ENCODE measurements around the gene FMO4. TPM values are rescaled to one million over a fixed set of nuclear protein-coding genes. Genes with fewer than 3 reads are reported as not detected.
"Not testable (repeated sequence)": the region's sequence is repeated elsewhere in the genome, so short reads cannot be mapped to it uniquely, and the experiment has no call there.

FMO4 gene
- polyA plus RNA-seq, 2 donors, result 1.6 to 2.3 TPM

GRCh38 chr1:171373357-171374122 lies 59.6 kb downstream of the FMO4 start:
- H3K9me3 ChIP-seq (ENCODE audit: control insufficient read depth in 2 of 2, insufficient read depth in 1 of 2, low read depth in 1 of 2, low read length in 1 of 2); H3K4me1 ChIP-seq (ENCODE audit: control insufficient read depth in 2 of 2, insufficient read depth in 2 of 2, low read length in 1 of 2); H3K36me3 ChIP-seq (ENCODE audit: control insufficient read depth in 2 of 2, insufficient read depth in 2 of 2, low read length in 1 of 2); H3K27me3 ChIP-seq (ENCODE audit: control insufficient read depth in 1 of 2, insufficient read depth in 2 of 2, low read length in 2 of 2); H3K27ac ChIP-seq (ENCODE audit: low read depth in 2 of 2, low read length in 1 of 2); H3K4me3 ChIP-seq (ENCODE audit: low read depth in 1 of 2, low read length in 2 of 2): not testable (repeated sequence)
- 79 to 83% methylated on average over 19 to 30 of the region's 32 CpGs for WGBS, 2 donors

DNA sequence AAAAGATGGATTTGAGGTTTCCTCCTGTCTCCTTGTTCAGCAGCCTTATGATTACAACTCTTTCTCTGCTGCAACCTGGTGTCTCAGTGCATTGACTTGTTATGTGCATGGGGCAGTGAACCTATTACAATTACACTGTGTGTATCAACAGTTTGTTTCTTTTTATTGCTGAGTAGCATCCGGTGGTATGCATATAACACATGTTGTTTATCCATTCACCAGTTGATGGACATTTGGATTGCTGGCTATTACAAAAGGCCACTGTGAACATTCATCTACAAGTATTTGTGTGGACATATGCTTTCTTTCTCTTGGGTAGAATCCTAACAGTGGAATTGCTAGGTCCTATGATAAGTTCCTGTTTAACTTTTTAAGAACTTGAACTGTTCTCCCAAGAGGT lies 65.9 kb downstream of the FMO4 start:
- Histone ChIP-seq H3K36me3 (ENCODE audit: control insufficient read depth in 2 of 2, insufficient read depth in 2 of 2, low read length in 1 of 2) (no peaks in the 10 kb centered on the region), H3K27me3 (ENCODE audit: control insufficient read depth in 1 of 2, insufficient read depth in 2 of 2, low read length in 2 of 2) (no peaks in the 10 kb centered on the region), H3K9me3 (ENCODE audit: control insufficient read depth in 2 of 2, insufficient read depth in 1 of 2, low read depth in 1 of 2, low read length in 1 of 2) (peaks cover 0 to 6% of the 10 kb centered on the region in 2 donors), H3K4me1 (ENCODE audit: control insufficient read depth in 2 of 2, insufficient read depth in 2 of 2, low read length in 1 of 2) (no peaks in the 10 kb centered on the region), H3K4me3 (ENCODE audit: low read depth in 1 of 2, low read length in 2 of 2) (no peak overlapping the region), H3K27ac (ENCODE audit: low read depth in 2 of 2, low read length in 1 of 2) (no peak overlapping the region)
- 81 to 90% methylated on average over 1 of the region's 1 CpG for WGBS, 2 donors

DNA sequence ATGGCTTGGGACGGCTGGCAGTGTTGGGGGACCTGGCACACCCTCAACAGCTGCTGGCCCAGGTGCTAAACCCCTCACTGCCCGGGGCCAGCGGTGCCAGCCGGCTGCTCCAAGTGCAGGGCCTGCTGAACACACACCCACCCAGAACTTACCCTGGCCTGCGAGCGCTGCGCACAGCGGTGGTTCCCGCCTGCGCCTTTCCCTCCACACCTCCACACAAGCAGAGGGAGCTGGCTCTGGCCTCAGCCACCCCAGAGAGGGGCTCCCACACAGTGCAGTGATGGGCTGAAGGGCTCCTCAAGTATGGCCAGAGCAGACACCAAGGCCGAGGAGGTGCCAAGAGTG lies 67.9 kb downstream of the FMO4 start:
- no peak overlapping the region for H3K27ac ChIP-seq (ENCODE audit: low read depth in 2 of 2, low read length in 1 of 2)
- H3K36me3 ChIP-seq (ENCODE audit: control insufficient read depth in 2 of 2, insufficient read depth in 2 of 2, low read length in 1 of 2), result no peaks in the 10 kb centered on the region
- H3K4me1 ChIP-seq (ENCODE audit: control insufficient read depth in 2 of 2, insufficient read depth in 2 of 2, low read length in 1 of 2), result no peaks in the 10 kb centered on the region
- no peak overlapping the region for H3K4me3 ChIP-seq (ENCODE audit: low read depth in 1 of 2, low read length in 2 of 2)
- peaks cover 0 to 6% of the 10 kb centered on the region in 2 donors for H3K9me3 ChIP-seq (ENCODE audit: control insufficient read depth in 2 of 2, insufficient read depth in 1 of 2, low read depth in 1 of 2, low read length in 1 of 2)
- 94% methylated on average over 11 of the region's 11 CpGs for WGBS, 2 donors
- no peaks in the 10 kb centered on the region for H3K27me3 ChIP-seq (ENCODE audit: control insufficient read depth in 1 of 2, insufficient read depth in 2 of 2, low read length in 2 of 2)

DNA sequence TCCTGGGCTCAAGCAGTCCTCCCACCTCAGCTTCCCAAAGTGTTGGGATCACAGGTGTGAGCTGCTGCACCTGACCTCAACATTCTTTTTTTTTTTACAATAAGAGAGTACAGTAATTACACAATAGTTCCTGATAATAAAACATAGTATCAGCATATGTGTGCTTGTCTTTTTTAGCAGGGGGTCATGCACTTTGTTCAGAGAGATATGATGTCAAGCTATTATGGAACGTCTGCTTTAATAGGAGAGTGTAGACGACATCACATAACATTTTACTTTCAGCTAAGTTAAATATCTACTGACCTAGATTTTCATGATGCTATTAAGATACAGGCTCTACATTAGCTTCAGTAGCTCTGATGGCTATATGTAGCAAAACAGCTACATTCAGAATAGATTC lies 70.5 kb downstream of the FMO4 start:
- no peaks in the 10 kb centered on the region for H3K4me1 ChIP-seq (ENCODE audit: control insufficient read depth in 2 of 2, insufficient read depth in 2 of 2, low read length in 1 of 2)
- 58 to 74% methylated on average over 2 of the region's 2 CpGs for WGBS, 2 donors
- H3K9me3 ChIP-seq (ENCODE audit: control insufficient read depth in 2 of 2, insufficient read depth in 1 of 2, low read depth in 1 of 2, low read length in 1 of 2), result peaks cover 0 to 6% of the 10 kb centered on the region in 2 donors
- no peak overlapping the region for H3K27ac ChIP-seq (ENCODE audit: low read depth in 2 of 2, low read length in 1 of 2)
- H3K27me3 ChIP-seq (ENCODE audit: control insufficient read depth in 1 of 2, insufficient read depth in 2 of 2, low read length in 2 of 2), result no peaks in the 10 kb centered on the region
- no peaks in the 10 kb centered on the region for H3K36me3 ChIP-seq (ENCODE audit: control insufficient read depth in 2 of 2, insufficient read depth in 2 of 2, low read length in 1 of 2)
- no peak overlapping the region for H3K4me3 ChIP-seq (ENCODE audit: low read depth in 1 of 2, low read length in 2 of 2)

- no peaks in the 10 kb centered on the region for H3K27me3 ChIP-seq (ENCODE audit: control insufficient read depth in 1 of 2, insufficient read depth in 2 of 2, low read length in 2 of 2)
- H3K27ac ChIP-seq (ENCODE audit: low read depth in 2 of 2, low read length in 1 of 2), result no peak overlapping the region
- H3K4me1 ChIP-seq (ENCODE audit: control insufficient read depth in 2 of 2, insufficient read depth in 2 of 2, low read length in 1 of 2), result no peaks in the 10 kb centered on the region
- H3K36me3 ChIP-seq (ENCODE audit: control insufficient read depth in 2 of 2, insufficient read depth in 2 of 2, low read length in 1 of 2), result no peaks in the 10 kb centered on the region
- peaks cover 0 to 4% of the 10 kb centered on the region in 2 donors for H3K9me3 ChIP-seq (ENCODE audit: control insufficient read depth in 2 of 2, insufficient read depth in 1 of 2, low read depth in 1 of 2, low read length in 1 of 2)
- H3K4me3 ChIP-seq (ENCODE audit: low read depth in 1 of 2, low read length in 2 of 2), result no peak overlapping the region
- WGBS, 2 donors, result 77 to 86% methylated on average over 3 of the region's 3 CpGs
Observed at GRCh38 chr1:171389171-171389570, 75.2 kb downstream of the FMO4 start.

- 97 to 100% methylated on average over 1 of the region's 1 CpG for WGBS, 2 donors
- not testable (repeated sequence) for H3K4me3 ChIP-seq (ENCODE audit: low read depth in 1 of 2, low read length in 2 of 2); H3K36me3 ChIP-seq (ENCODE audit: control insufficient read depth in 2 of 2, insufficient read depth in 2 of 2, low read length in 1 of 2); H3K27me3 ChIP-seq (ENCODE audit: control insufficient read depth in 1 of 2, insufficient read depth in 2 of 2, low read length in 2 of 2); H3K9me3 ChIP-seq (ENCODE audit: control insufficient read depth in 2 of 2, insufficient read depth in 1 of 2, low read depth in 1 of 2, low read length in 1 of 2); H3K4me1 ChIP-seq (ENCODE audit: control insufficient read depth in 2 of 2, insufficient read depth in 2 of 2, low read length in 1 of 2); H3K27ac ChIP-seq (ENCODE audit: low read depth in 2 of 2, low read length in 1 of 2)
Observed at GRCh38 chr1:171390740-171391139, 76.8 kb downstream of the FMO4 start.

Other genes starting within 250 kb of the FMO4 start
- 1 to 10 TPM; 1.6 to 2.1 TPM for gene FMO3, start 223.3 kb upstream of the FMO4 start, polyA plus RNA-seq
- 10 to 100 TPM; 50.5 to 95.4 TPM for gene FMO2, start 128.9 kb upstream of the FMO4 start, polyA plus RNA-seq
- 1 to 10 TPM; 1.3 to 1.9 TPM for gene FMO1, start 65.7 kb upstream of the FMO4 start, polyA plus RNA-seq
- gene PRRC2C, start 171.3 kb downstream of the FMO4 start, polyA plus RNA-seq, result 10 to 100 TPM; 29.3 to 30.4 TPM